A673 (cell line): ENCODE results near the gene SHMT1. TPM values are rescaled to one million over a fixed set of nuclear protein-coding genes. Genes with fewer than 3 reads are reported as not detected.
A peak's percentile ranks its signal among the peaks of the same experiment; 100 is the strongest.
"Not testable (repeated sequence)": the region's sequence is repeated elsewhere in the genome, so short reads cannot be mapped to it uniquely, and the experiment has no call there.

Experiments
- Bru-seq: library from RNA; stranded (reverse); fragments of 400-500 nt; gene quantifications from one replicate; lab custom pipeline; 2021; lab: Mats Ljungman, UMichigan
- BruChase-seq, 2 experiments: library from RNA; stranded (reverse); fragments of 400-500 nt; gene quantifications; one replicate each; lab custom pipeline; 2021; lab: Mats Ljungman, UMichigan
- BruUV-seq: library from RNA; stranded (reverse); fragments of 400-500 nt; replicated peaks from 2 replicates; lab custom pipeline; 2021; lab: Mats Ljungman, UMichigan
- CTCF ChIA-PET: fragments of 300-600 bp; sonication (Branson Sonifier 250); formaldehyde crosslinking; loops from one replicate; lab custom pipeline; 2022; ENCODE audit warnings: antibody characterized with exemption; lab: Charles Lee
- POLR2A ChIA-PET: fragments of 300-600 bp; sonication (Branson Sonifier 250); formaldehyde crosslinking; loops from one replicate; lab custom pipeline; 2022; ENCODE audit warnings: antibody characterized with exemption; ENCODE audit not compliant: low non-redundant PET; lab: Charles Lee
- DNase-seq: peaks from one replicate; pipeline ENCODE4 v3.0.0-alpha.2; 2015; ENCODE audit warnings: low spot score
- H3K27ac ChIP-seq: fragments of 200-600 bp; sonication (generic); 2 replicates; pipeline ENCODE4 v1.5.1; 2016; ENCODE audit warnings: mixed run types, low read depth, mild to moderate bottlenecking, mixed read lengths, antibody characterized with exemption, low read length; ENCODE audit not compliant: poor library complexity, severe bottlenecking
- H3K27me3 ChIP-seq: fragments of 200-600 bp; sonication (generic); replicated peaks from 2 replicates; pipeline ENCODE4 v1.6.1; 2017; ENCODE audit warnings: mixed run types, low read depth, mild to moderate bottlenecking, mixed read lengths, antibody characterized with exemption, low read length; ENCODE audit not compliant: insufficient read depth, poor library complexity
- H3K36me3 ChIP-seq: fragments of 200-600 bp; sonication (generic); 2 replicates; pipeline ENCODE4 v1.6.1; 2016; ENCODE audit warnings: mixed run types, mild to moderate bottlenecking, mixed read lengths, antibody characterized with exemption, low read length; ENCODE audit not compliant: insufficient read depth, poor library complexity, severe bottlenecking
- H3K4me1 ChIP-seq: fragments of 200-600 bp; sonication (generic); 2 replicates; pipeline ENCODE4 v1.6.1; 2017; ENCODE audit warnings: mixed run types, mild to moderate bottlenecking, mixed read lengths, antibody characterized with exemption, low read length; ENCODE audit not compliant: insufficient read depth, poor library complexity, severe bottlenecking
- H3K4me3 ChIP-seq: fragments of 200-600 bp; sonication (generic); 2 replicates; pipeline ENCODE4 v1.5.1; 2016; ENCODE audit warnings: low read depth, mixed run types, mild to moderate bottlenecking, mixed read lengths, low read length; ENCODE audit not compliant: poor library complexity, severe bottlenecking
- H3K9me3 ChIP-seq: fragments of 200-600 bp; sonication (generic); 2 replicates; pipeline ENCODE4 v1.6.1; 2016; ENCODE audit warnings: mixed run types, low read depth, mild to moderate bottlenecking, mixed read lengths, antibody characterized with exemption, low read length; ENCODE audit not compliant: poor library complexity, severe bottlenecking
- EZH2 ChIP-seq: fragments of 200-600 bp; sonication (generic); IDR thresholded peaks from 2 replicates; pipeline ENCODE4 v1.6.1; 2017; ENCODE audit warnings: borderline replicate concordance, low read depth, mild to moderate bottlenecking, mixed read lengths, antibody characterized with exemption, low read length; ENCODE audit not compliant: poor library complexity, severe bottlenecking
- intact Hi-C: fragments of 100-400 bp; cut with micrococcal nuclease; formaldehyde crosslinking; loops from one replicate; pipeline ENCODE4 v1.10.0; 2022; ENCODE audit not compliant: unreplicated experiment
- long read RNA-seq: library from polyadenylated mRNA; stranded (forward); transcript quantifications from one replicate; pipeline ENCODE4 v2.0.0, GENCODE V29; 2022
- total RNA-seq: library from RNA; stranded (reverse); gene quantifications from 2 replicates; pipeline ENCODE4 v1.2.3, GENCODE V29; 2021
- TF ChIP-seq, protein P1 (sequence below): fragments of 300-800, 200-600 bp; sonication (generic); conservative IDR thresholded peaks from 2 replicates; pipeline ENCODE4 v1.5.1; 2017; ENCODE audit warnings: low read depth, mild to moderate bottlenecking, antibody characterized with exemption, low read length, moderate library complexity, mixed read lengths

SHMT1 gene
- total RNA-seq (54.0 and 63.5 TPM in 2 replicates), Bru-seq, nascent RNA (percentile 64 among the genes with signal in this experiment), BruChase-seq, experiment 1, labeled RNA remaining after a 2-hour chase (percentile 69 among the genes with signal in this experiment), BruChase-seq, experiment 2, labeled RNA remaining after a 6-hour chase (percentile 73 among the genes with signal in this experiment)
- long read RNA-seq, transcript SHMT1-201 (12 exons, 2,464 nt) = major isoform, 48 of 149 reads
- long read RNA-seq, transcript SHMT1-203 (11 exons, 1,656 nt) = minor isoform, 37 of 149 reads
- long read RNA-seq, partial matches to known transcripts = 6 of 149 reads
- long read RNA-seq, other reads (novel, unspliced or antisense) = 58 of 149 reads

DNA sequence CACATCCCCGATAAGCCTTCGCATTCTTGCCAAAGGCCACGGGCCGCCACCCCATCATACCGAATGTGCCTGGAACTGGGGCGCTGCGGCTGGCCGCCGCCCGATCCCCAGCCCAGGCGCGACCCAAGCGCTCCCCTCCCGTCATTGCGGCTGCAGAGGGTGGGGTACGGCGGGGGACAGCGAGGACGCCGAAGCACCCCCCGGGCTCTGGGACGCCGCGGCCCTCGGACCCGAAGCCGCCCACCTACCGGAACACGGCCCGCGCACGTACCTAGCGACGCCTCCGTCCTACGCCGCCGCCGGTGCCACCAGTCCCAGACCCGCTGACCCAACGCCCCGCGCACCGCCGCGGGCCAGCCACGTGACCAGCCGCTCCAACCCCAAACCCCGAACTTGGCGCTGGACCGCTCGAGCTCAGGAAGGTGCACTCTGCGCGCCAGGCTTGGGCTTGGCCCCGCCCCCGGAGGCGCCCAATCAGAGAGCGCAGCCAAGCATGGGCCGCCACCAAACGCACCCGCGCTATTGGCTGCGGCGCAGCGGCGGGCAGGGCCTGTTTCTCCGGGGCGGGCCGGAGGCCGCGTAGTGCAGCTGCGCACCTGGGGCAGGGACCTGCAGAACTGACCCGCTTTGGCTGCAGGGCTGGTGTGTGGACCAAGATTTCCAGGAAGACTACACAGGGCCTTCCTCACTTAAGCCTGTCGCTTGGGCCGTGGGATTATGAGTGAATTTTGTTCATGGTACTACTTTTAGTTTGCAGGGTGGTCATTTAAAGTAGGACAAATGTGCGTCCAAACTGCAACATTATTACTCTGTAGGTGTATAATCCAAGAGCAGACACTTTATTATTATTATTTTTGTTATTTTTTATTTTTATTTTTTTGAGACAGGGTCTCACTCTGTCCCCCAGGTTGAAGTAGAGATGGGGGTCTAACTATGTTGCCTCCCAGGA lies at the start of gene SHMT1:
Gene SHMT1, minus strand, starts transcription at position 450 of the 949 bp plus-strand sequence. CDS start 7,569 bp downstream, outside the sequence.
- peak within 1 kb of the TSS; percentile 80 for H3K27ac ChIP-seq
- peaks cover 13% of the 10 kb centered on the region for H3K36me3 ChIP-seq
- no TSS peak for BruUV-seq
- ChIA-PET POLR2A (interaction anchor here (0.6 kb wide), 1 partner anchor 63 kb away, joined by 4 read pairs; no protein-coding TSS in a partner anchor), CTCF (no interaction called here)
- H3K4me3 ChIP-seq = peak within 1 kb of the TSS; percentile 87
- no peaks in the 10 kb centered on the region for H3K27me3 ChIP-seq
- intact Hi-C loops = loop anchor here (5.0 kb wide), 1 partner anchor 181 kb away; the partner anchor contains the start of gene ALKBH5
- no peak for TF ChIP-seq EZH2
- TF ChIP-seq, protein P1, sequence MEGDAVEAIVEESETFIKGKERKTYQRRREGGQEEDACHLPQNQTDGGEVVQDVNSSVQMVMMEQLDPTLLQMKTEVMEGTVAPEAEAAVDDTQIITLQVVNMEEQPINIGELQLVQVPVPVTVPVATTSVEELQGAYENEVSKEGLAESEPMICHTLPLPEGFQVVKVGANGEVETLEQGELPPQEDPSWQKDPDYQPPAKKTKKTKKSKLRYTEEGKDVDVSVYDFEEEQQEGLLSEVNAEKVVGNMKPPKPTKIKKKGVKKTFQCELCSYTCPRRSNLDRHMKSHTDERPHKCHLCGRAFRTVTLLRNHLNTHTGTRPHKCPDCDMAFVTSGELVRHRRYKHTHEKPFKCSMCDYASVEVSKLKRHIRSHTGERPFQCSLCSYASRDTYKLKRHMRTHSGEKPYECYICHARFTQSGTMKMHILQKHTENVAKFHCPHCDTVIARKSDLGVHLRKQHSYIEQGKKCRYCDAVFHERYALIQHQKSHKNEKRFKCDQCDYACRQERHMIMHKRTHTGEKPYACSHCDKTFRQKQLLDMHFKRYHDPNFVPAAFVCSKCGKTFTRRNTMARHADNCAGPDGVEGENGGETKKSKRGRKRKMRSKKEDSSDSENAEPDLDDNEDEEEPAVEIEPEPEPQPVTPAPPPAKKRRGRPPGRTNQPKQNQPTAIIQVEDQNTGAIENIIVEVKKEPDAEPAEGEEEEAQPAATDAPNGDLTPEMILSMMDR = no peak
- peak; percentile 94 for DNase-seq
- no peaks in the 10 kb centered on the region for H3K9me3 ChIP-seq
- no peaks in the 10 kb centered on the region for H3K4me1 ChIP-seq

DNA sequence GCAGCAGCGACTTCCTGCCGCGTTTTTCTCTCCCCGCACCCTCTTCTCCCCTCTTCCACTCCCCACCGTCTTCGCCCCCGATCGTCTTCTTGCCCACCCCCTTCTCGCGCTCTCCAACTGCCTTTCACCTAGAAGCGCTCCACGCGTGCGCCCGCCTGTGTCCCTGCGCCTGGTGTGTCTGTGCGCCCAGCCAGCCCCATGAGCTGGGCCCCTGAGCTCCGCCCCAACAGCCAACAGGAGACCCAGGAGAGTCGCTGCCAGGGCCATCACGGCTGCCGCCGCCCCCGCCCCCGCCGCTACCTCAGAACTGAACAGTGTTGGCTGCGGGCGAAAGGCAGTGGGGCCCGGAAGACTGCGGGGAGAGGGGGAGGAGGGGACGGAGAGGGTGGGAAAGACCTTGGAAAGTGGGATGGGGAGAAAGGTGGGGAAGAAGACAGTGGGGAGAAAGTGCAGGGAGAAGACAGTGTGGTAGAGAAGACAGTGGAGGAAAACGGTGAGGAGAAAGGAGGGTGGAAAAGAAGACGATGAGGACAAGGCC lies 48.7 kb upstream of the SHMT1 start:
- H3K4me1 ChIP-seq, intact Hi-C loops, H3K36me3 ChIP-seq, POLR2A ChIA-PET, DNase-seq, H3K9me3 ChIP-seq, H3K27me3 ChIP-seq, BruUV-seq, CTCF ChIA-PET: not testable (repeated sequence)
- Histone ChIP-seq H3K27ac (peak overlapping the region; percentile 93), H3K4me3 (peak overlapping the region; percentile 62)

DNA sequence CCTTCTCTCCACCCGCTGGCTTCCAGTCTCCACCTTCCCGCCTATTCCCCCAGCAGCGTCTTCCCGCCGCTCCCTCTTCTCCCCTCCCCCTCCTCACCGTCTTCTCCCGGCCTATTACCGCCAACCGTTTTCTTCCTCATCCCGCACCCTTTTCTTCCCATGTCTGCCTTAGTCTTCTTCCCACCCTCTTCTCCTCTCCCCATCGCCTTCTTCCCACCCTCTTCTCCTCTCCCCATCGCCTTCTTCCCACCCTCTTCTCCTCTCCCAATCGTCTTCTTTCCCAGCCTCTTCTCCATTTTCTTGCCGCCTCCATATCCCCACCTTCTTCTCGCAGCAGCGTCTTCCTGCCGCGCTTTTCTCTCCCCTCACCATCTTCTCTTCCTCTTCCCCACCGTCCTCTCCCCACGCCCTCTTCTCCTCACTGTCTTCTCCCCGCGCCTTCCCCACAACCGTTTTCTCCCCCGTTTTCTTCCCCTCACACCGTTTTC lies 48.1 kb upstream of the SHMT1 start:
- peak; percentile 33 for DNase-seq
- BruUV-seq, intact Hi-C loops, H3K36me3 ChIP-seq, CTCF ChIA-PET, H3K4me1 ChIP-seq, POLR2A ChIA-PET, H3K9me3 ChIP-seq, H3K27me3 ChIP-seq: not testable (repeated sequence)
- peak overlapping the region; percentile 62 for H3K4me3 ChIP-seq
- peak overlapping the region; percentile 93 for H3K27ac ChIP-seq

DNA sequence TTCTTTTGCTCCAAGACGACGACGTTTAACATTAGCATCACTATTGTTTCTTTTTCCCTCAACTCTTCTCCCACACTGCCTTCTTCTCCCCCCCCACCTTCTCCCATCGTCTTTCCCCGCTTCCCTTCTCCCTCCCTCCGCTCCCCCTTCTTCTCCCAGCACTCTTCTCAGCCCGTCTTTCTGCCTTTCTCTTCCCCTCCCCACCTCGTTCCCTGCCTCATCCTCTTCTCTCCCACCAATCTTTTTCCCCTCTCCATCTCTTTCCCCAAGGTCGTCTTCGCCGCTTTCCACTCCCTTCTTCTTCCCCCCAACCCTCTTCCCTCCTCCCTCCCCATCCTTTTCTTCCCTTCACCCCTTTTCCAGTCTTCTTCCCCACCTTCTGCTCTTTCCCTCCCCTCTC lies 47.4 kb upstream of the SHMT1 start:
- peak; percentile 29 for DNase-seq
- CTCF ChIA-PET, H3K4me1 ChIP-seq, H3K36me3 ChIP-seq, H3K27me3 ChIP-seq, intact Hi-C loops, H3K9me3 ChIP-seq, BruUV-seq, POLR2A ChIA-PET: not testable (repeated sequence)
- Histone ChIP-seq H3K4me3 (peak overlapping the region; percentile 62), H3K27ac (peak overlapping the region; percentile 93)

DNA sequence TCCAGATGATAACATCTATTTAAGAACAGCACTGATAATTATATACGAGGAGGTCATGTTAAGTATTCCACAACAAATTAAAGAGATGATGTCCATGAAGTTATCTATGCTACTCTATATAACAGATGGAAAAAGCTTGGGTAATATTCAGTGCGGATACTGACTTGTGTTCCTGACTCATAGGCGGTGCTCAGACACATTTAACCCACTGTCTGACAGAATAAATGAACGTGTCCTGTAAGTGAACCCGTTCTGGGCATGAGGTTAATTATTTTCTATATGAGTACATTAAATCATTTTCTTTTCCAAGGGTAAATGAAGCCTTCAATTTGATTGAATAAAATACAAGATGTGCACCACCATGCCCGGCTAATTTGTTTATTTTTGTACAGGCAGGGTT lies 46.0 kb upstream of the SHMT1 start:
- BruUV-seq, H3K36me3 ChIP-seq, H3K27me3 ChIP-seq, DNase-seq, POLR2A ChIA-PET, CTCF ChIA-PET, H3K9me3 ChIP-seq, intact Hi-C loops, H3K4me3 ChIP-seq, H3K27ac ChIP-seq, H3K4me1 ChIP-seq: not testable (repeated sequence)

DNA sequence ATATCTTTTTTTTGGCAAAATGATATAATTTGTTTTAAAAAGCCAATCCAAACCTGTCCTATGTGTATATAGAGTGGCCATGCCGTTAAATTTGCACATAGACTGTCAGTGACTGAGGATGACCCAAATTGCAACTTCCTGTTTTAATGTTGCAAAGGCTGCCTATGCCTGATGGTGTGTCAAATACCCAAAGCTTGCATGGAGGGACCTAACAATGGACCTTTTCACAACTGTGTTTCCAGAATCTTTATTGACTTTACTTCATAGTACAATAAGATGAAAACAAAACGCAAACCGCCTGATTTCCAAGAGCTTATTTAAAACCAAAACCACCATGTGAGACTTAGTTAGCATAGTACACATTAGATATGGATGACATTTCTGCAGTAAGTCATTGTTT lies 45.6 kb upstream of the SHMT1 start:
- BruUV-seq, CTCF ChIA-PET: not testable (repeated sequence)

More for the DNA sequence above, 45.6 kb upstream of the SHMT1 start:
- POLR2A ChIA-PET, H3K27me3 ChIP-seq, H3K9me3 ChIP-seq, H3K4me1 ChIP-seq, DNase-seq, H3K4me3 ChIP-seq, H3K36me3 ChIP-seq, H3K27ac ChIP-seq, intact Hi-C loops: not testable (repeated sequence)
